GM21528 (cell line): ENCODE results near the gene NEK3.
A peak's percentile ranks its signal among the peaks of the same experiment; 100 is the strongest.
"Not testable (repeated sequence)": the region's sequence is repeated elsewhere in the genome, so short reads cannot be mapped to it uniquely, and the experiment has no call there.

Source experiments
- ATAC-seq: cut with Tn5 transposase; IDR thresholded peaks from one replicate; pipeline ENCODE4 v1.9.1; 2021; ENCODE audit warnings: mild to moderate bottlenecking, moderate library complexity; ENCODE audit not compliant: unreplicated experiment, low FRiP score

The NEK3 gene, protein sequence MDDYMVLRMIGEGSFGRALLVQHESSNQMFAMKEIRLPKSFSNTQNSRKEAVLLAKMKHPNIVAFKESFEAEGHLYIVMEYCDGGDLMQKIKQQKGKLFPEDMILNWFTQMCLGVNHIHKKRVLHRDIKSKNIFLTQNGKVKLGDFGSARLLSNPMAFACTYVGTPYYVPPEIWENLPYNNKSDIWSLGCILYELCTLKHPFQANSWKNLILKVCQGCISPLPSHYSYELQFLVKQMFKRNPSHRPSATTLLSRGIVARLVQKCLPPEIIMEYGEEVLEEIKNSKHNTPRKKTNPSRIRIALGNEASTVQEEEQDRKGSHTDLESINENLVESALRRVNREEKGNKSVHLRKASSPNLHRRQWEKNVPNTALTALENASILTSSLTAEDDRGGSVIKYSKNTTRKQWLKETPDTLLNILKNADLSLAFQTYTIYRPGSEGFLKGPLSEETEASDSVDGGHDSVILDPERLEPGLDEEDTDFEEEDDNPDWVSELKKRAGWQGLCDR

DNA sequence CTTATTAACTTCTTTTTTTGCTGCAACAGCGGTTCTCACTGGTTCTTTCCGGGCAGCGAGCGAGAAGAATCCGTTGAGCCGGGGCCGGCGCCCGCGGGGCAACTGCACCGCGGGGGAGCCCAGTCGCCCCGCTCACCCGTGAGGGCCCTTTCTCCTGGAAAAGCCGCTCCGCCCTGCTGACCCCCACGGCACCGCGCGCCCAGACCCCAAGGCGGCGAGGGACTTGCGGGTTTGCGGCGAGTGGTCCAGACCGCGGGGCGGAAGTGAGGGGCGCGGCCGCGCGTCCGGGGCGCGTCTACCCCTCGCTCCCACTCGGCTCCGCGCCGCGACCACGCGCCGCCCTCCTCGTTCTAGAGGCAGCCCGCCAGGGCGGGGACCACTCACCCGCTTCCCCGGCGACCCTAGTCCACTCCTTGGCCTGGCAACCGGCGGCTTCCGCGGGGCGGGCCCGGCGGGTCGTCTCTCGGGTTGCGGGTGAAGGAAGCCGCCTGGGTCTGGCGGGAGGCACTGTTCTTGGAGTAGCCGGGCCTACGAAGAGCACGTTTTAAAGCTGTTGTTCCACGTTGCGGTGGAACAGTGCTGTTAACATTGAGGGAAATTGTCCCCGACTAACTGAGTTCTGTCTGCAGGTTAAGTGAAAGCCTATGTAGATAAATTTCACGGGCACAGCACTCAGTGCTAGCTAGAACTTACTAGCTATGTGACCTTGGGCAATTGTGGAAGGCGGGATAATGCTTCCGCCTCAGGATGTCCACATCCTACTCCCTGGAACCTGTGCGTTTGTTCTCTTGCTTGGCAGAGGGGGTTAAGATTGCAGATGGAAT is at the start of gene NEK3:
Gene NEK3, minus strand, starts transcription at position 439 of the 824 bp plus-strand sequence. CDS start 3,406 bp downstream, outside the sequence.
- ATAC-seq: peak; percentile 81

- not testable (repeated sequence) for ATAC-seq
Observed at GRCh38 chr13:52208384-52208783, 49.0 kb upstream of the NEK3 start.

DNA sequence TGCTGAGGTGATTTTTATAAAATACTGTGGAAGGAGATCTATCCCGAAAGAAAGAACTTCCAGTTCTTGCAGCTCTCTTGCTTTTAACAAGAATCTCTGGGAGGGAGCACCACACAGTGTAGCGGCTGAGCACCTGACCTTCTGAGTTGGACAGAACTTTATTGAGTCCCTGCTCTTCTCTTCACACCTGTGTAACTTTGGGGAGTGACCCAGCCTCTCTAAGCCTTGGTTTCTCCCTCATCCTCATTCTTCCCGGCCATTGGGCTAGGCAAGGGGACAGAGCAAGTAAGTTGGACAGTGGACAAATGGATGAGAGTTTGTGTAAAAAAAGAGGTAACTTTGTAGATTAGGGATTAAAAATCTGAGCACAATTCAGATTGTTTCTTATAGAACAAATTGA is 48.5 kb upstream of the NEK3 start:
- ATAC-seq: not testable (repeated sequence)

DNA sequence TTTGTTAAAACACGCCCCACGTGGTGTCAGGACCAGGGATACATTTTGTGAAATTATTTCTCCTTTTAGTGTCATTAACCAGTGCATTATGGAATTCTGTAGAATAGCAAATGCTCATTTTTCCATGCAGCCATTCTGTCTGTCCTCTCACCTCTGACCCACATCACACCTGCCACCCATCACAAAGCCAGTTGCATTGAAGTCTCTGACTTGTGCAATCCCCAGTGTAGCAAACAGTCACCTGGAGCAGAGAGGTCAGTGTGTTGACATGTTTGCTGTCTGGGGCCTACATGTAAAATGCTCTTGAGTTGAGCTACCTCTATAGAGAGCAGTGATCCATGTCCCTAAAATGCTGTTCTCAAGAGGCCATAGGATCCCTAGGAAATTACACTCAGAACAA is 47.9 kb upstream of the NEK3 start:
- not testable (repeated sequence) for ATAC-seq

GRCh38 chr13:52204546-52204945 is 45.1 kb upstream of the NEK3 start:
- not testable (repeated sequence) for ATAC-seq

- not testable (repeated sequence) for ATAC-seq
Observed at GRCh38 chr13:52203864-52204263, 44.5 kb upstream of the NEK3 start.

DNA sequence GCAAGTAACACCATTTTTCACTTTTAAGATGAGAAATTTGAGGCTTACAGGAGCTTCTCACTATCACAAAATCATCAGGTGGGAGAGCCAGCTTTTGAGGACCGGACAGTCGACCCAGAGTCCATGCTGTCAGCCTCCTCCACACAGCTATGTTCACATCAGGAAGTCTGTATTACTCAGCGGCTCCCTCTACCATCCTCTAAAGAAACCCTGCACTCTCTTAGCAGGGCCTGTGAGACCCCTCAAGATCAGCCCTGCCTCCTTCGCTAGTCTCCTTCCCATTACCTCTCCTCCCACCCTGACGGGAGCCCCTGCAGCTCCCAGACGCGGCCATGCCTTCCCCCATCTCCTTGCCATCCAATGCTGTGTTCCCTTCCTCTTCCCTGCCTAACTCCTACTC is 43.1 kb upstream of the NEK3 start:
- not testable (repeated sequence) for ATAC-seq

GRCh38 chr13:52201439-52202193 is 42.2 kb upstream of the NEK3 start:
- not testable (repeated sequence) for ATAC-seq

- no peak for ATAC-seq
Observed at GRCh38 chr13:52195401-52195837, 36.0 kb upstream of the NEK3 start.

GRCh38 chr13:52194184-52194868 is 34.9 kb upstream of the NEK3 start:
- peak; percentile 82 for ATAC-seq

DNA sequence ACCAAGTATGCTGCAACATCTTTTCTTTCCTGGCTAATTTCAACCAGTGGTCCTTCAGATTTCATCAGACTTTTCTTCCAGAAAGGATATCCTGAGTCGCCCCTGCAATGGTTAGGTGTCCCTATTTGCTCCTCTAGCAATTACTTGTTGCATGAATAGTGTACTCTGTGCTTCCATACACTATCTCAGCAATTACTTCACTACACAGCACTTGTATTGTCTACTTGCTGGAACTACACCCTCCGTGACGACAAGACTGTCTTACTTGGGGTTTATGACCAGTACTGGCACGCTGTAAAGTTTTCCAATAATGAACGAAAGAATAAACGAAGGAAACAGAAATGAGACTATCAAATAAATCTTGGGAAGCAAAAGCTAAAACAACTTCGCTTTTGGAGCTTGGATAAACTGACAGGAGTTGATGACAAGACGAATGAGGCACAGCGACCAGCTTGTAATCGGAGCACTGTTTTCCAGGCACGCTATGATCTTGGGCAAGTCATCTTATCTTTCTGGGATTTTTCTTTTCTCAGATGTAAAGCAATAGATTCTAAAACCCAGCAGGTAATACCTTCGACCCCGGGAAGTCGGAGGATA is 34.3 kb upstream of the NEK3 start:
- not testable (repeated sequence) for ATAC-seq

DNA sequence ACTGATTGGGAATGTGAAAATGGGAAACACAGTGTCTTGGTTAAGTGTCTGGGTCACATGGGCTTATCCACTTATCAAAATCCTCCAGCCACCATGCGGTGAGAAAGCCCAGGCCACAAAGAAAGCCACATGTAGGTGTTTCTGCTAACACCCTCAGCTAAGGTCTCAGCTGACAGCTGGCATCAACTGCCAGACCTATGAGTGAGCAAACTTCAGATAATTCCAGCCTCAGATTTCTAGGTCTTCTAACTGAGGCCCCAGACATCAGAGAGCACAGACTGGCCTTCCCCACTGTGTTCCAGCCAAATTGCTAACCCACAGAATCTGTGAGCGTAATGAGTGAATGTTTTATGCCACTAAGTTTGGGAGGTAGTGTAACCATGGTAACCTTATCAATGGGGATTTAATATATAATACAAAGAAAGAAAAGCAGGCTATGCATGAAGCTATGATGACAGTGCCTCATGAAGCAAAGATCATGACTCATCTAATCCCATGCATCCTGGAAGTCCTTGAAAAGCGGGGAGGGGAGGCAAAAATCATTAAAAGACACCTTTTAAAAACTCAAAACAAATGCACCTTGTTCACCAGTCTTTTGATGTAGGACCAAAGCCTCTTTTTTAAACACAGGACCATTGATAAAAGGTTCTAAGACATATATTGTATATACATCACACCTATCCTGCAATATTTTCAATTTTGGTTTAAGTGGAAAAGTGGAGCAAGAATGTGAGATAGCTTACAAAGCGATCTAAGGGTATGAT is 28.2 kb upstream of the NEK3 start:
- ATAC-seq: not testable (repeated sequence)

- ATAC-seq: no peak
Observed at GRCh38 chr13:52187029-52187423, 27.6 kb upstream of the NEK3 start.

- ATAC-seq: not testable (repeated sequence)
Observed at GRCh38 chr13:52181316-52181954, 22.0 kb upstream of the NEK3 start.

DNA sequence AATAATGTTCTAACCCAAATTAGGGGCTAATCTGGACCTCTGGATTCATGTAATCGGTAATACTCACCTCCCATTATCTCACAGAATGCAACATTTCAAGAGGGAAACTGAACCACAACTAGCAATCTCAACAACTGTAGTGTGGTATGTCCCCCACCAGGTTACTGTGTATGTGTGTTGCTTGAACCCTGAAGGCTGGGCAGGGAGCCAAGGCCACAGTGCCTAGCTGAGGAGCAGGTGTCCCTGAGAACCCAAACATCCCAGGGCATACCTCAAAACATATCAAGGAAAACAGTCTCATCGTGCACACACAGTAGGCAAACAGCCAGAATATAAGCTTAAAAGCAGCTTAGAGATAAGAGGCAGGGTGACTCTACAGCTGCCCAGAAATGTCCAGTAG is 20.5 kb upstream of the NEK3 start:
- ATAC-seq: no peak

DNA sequence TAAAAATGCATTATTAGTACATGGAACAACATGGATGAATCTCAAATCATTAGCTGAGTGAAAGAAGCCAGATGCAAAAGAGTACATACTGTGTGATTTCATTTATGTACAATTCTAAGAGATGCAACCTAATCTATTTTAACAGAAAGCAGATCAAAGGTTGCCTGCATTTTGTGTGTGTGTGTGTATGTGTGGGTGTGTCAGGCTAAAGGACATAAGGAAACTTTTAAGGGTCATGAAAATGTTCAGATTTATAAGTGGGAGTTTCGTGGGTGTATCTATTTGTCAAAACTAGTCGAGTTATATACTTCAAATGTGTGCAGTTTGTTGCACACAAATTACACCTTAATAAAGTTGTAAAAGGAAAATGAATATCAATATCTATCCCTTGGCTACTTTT is 17.9 kb upstream of the NEK3 start:
- ATAC-seq: no peak

- ATAC-seq: not testable (repeated sequence)
Observed at GRCh38 chr13:52173970-52174369, 14.6 kb upstream of the NEK3 start.

DNA sequence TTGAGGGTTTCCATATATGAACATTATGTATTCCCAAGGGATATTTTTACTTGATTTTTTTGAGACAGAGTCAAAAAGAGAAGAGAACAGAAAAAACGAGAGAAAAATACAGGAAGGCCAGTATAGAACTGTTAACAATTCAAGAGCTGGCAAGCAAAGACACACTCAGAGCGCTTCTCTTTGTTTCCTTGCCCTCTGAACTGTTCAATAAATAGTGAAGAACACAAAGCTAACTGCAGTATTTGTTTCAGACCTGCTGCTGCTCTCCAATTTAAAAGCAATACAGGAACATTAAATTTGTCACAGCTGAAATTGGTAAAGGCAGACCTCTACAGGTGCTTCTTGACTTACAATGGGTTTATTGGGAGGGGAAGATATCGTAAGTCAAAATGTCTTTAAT is 14.0 kb upstream of the NEK3 start:
- no peak for ATAC-seq
